ENCODE results near the gene FAM131C.

The FAM131C gene

GRCh38 chr1:16072616-16073484 is 601 bp downstream of the FAM131C start:
- no peak for DNase-seq
- H3K27me3 ChIP-seq (ENCODE audit: insufficient read depth, low read depth, severe bottlenecking): no peaks in the 10 kb centered on the region
- H3K4me3 ChIP-seq (ENCODE audit: low read depth, low read length): peak overlapping the region; percentile 44
- no peaks in the 10 kb centered on the region for H3K36me3 ChIP-seq
- H3K27ac ChIP-seq: no peak overlapping the region
- H3K9me3 ChIP-seq (ENCODE audit: severe bottlenecking): no peaks in the 10 kb centered on the region
- TF ChIP-seq, protein P1, sequence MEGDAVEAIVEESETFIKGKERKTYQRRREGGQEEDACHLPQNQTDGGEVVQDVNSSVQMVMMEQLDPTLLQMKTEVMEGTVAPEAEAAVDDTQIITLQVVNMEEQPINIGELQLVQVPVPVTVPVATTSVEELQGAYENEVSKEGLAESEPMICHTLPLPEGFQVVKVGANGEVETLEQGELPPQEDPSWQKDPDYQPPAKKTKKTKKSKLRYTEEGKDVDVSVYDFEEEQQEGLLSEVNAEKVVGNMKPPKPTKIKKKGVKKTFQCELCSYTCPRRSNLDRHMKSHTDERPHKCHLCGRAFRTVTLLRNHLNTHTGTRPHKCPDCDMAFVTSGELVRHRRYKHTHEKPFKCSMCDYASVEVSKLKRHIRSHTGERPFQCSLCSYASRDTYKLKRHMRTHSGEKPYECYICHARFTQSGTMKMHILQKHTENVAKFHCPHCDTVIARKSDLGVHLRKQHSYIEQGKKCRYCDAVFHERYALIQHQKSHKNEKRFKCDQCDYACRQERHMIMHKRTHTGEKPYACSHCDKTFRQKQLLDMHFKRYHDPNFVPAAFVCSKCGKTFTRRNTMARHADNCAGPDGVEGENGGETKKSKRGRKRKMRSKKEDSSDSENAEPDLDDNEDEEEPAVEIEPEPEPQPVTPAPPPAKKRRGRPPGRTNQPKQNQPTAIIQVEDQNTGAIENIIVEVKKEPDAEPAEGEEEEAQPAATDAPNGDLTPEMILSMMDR (IDR thresholded peaks at IDR 0.05; ENCODE audit: low read depth, low read length): peak; percentile 2; the same call in 1 of the 2 replicates

DNA sequence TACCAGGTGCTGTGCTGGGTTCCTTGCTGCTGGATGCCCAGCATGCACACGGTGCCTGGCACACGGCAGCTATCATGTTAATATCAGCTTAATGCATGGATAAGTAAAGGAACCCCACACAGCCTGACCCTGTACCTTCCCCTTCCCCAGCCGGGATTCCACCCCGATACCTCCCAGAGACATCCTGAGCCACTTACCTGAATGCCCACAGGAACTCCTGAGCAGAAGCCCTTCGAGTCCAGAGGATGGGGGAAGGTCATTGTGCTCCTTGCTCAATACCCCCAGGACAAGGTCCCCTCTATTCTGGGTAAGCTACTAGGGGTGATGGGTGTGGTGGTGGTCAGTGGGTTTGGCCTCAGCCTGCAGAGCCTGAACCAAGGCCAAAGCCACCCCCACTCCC is 1.4 kb downstream of the FAM131C start:
- no peak for DNase-seq
- no peak overlapping the region for H3K4me3 ChIP-seq (ENCODE audit: low read depth, low read length)
- no peaks in the 10 kb centered on the region for H3K9me3 ChIP-seq (ENCODE audit: severe bottlenecking)
- TF ChIP-seq, protein P1 (IDR thresholded peaks at IDR 0.05; ENCODE audit: low read depth, low read length): no peak
- no peaks in the 10 kb centered on the region for H3K27me3 ChIP-seq (ENCODE audit: insufficient read depth, low read depth, severe bottlenecking)
- H3K27ac ChIP-seq: no peak overlapping the region
- no peaks in the 10 kb centered on the region for H3K36me3 ChIP-seq

GRCh38 chr1:16071614-16072013 is 1.8 kb downstream of the FAM131C start:
- Histone ChIP-seq H3K9me3 (ENCODE audit: severe bottlenecking) (no peaks in the 10 kb centered on the region), H3K27me3 (ENCODE audit: insufficient read depth, low read depth, severe bottlenecking) (no peaks in the 10 kb centered on the region), H3K4me3 (ENCODE audit: low read depth, low read length) (no peak overlapping the region), H3K36me3 (no peaks in the 10 kb centered on the region), H3K27ac (no peak overlapping the region)
- TF ChIP-seq, protein P1 (IDR thresholded peaks at IDR 0.05; ENCODE audit: low read depth, low read length): no peak
- DNase-seq: no peak

DNA sequence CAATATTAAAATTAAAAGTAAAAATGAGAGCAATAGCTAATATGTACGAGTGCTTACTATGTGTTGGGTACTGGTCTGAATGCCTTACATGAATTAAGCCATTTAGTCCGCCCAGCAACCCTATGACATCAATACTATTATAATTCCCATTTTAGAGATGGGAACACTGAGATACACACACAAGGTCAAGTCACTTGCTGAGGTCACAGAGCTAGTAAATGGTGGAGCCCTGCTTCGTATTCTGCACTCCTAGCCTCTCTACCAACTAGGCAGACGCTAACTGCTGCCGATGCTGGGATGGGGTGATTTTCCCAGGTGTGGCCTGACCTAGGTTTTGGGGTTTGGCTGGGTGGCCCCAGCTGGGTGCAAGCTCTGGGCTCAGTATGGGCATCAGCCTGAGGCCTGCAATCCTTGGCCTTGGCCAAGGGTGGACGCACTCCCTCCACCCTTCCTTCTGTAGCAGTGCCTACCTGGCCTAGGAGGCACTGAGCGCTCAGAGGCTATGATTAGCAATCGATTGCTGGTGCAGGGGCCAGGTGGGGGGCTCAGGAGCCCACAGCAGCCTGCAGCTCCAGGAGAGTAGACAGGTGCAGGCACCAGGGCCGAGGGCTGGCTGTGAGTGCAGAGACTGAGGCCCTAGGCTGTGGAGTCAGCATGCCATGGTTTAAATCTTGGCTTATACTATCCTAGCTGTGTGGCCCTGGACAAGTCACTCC is 2.7 kb downstream of the FAM131C start:
- no peak for DNase-seq
- H3K9me3 ChIP-seq (ENCODE audit: severe bottlenecking): no peaks in the 10 kb centered on the region
- H3K4me3 ChIP-seq (ENCODE audit: low read depth, low read length): no peak overlapping the region
- TF ChIP-seq, protein P1 (IDR thresholded peaks at IDR 0.05; ENCODE audit: low read depth, low read length): no peak
- no peaks in the 10 kb centered on the region for H3K27me3 ChIP-seq (ENCODE audit: insufficient read depth, low read depth, severe bottlenecking)
- H3K36me3 ChIP-seq: no peaks in the 10 kb centered on the region
- H3K27ac ChIP-seq: no peak overlapping the region

- TF ChIP-seq, protein P1 (IDR thresholded peaks at IDR 0.05; ENCODE audit: low read depth, low read length): no peak
- Histone ChIP-seq H3K4me3 (ENCODE audit: low read depth, low read length) (no peak overlapping the region), H3K27me3 (ENCODE audit: insufficient read depth, low read depth, severe bottlenecking) (no peaks in the 10 kb centered on the region), H3K27ac (no peak overlapping the region), H3K36me3 (no peaks in the 10 kb centered on the region), H3K9me3 (ENCODE audit: severe bottlenecking) (no peaks in the 10 kb centered on the region)
- no peak for DNase-seq
These were observed 4.8 kb downstream of the FAM131C start for GRCh38 chr1:16068356-16069270.
